OCI-LY7 (cell line): ENCODE data around the gene SLC35C1. TPM values are rescaled to one million over a fixed set of nuclear protein-coding genes. Genes with fewer than 3 reads are reported as not detected.

ENCODE experiments used
- BruUV-seq: library from RNA; stranded (reverse); fragments of 400-500 nt; replicated peaks from 2 replicates; lab custom pipeline; 2021; lab: Mats Ljungman, UMichigan
- CTCF ChIA-PET: fragments of 300-600 bp; sonication (Branson Sonifier 250); formaldehyde crosslinking; loops from one replicate; lab custom pipeline; 2022; ENCODE audit warnings: antibody characterized with exemption; ENCODE audit not compliant: unreplicated experiment; lab: Charles Lee
- POLR2A ChIA-PET: fragments of 300-600 bp; sonication (Branson Sonifier 250); formaldehyde crosslinking; loops from one replicate; lab custom pipeline; 2022; ENCODE audit warnings: antibody characterized with exemption; lab: Charles Lee
- DNase-seq: peaks from one replicate; pipeline ENCODE4 v3.0.0-alpha.2; 2015; ENCODE audit warnings: low spot score
- H2AFZ ChIP-seq: fragments of 200-600 bp; sonication (generic), shearing (Covaris generic); 2 replicates; pipeline ENCODE4 v1.6.1; 2014; ENCODE audit warnings: mild to moderate bottlenecking, antibody characterized with exemption, low read length, moderate library complexity
- H3K27ac ChIP-seq: fragments of 200-600 bp; sonication (generic); 2 replicates; pipeline ENCODE4 v1.5.1; 2014; ENCODE audit warnings: mixed run types, low read depth, mild to moderate bottlenecking, moderate library complexity, low read length, inconsistent platforms; ENCODE audit not compliant: poor library complexity, severe bottlenecking
- H3K36me3 ChIP-seq: fragments of 200-600 bp; sonication (generic); 2 replicates; pipeline ENCODE4 v1.6.1; 2014; ENCODE audit warnings: mild to moderate bottlenecking, antibody characterized with exemption, low read length, moderate library complexity, mixed read lengths; ENCODE audit not compliant: insufficient read depth
- H3K4me1 ChIP-seq: fragments of 200-600 bp; sonication (generic); 2 replicates; pipeline ENCODE4 v1.5.1; 2014; ENCODE audit warnings: mild to moderate bottlenecking, low read length; ENCODE audit not compliant: insufficient read depth, poor library complexity, severe bottlenecking
- H3K4me2 ChIP-seq: fragments of 200-600 bp; sonication (generic); 2 replicates; pipeline ENCODE4 v1.6.1; 2014; ENCODE audit warnings: mild to moderate bottlenecking, low read length
- H3K4me3 ChIP-seq: fragments of 200-600 bp; sonication (generic); 2 replicates; pipeline ENCODE4 v1.5.1; 2014; ENCODE audit warnings: mild to moderate bottlenecking, low read depth, low read length; ENCODE audit not compliant: poor library complexity, severe bottlenecking
- H3K79me2 ChIP-seq: fragments of 200-600 bp; sonication (generic); 2 replicates; pipeline ENCODE4 v1.6.1; 2016; ENCODE audit warnings: low read depth, mild to moderate bottlenecking, low read length, moderate library complexity, mixed read lengths; ENCODE audit not compliant: insufficient read depth
- H3K9me2 ChIP-seq: fragments of 200-600 bp; sonication (generic); 2 replicates; pipeline ENCODE4 v1.6.1; 2016; ENCODE audit warnings: mild to moderate bottlenecking, low read length, mixed read lengths; ENCODE audit not compliant: insufficient read depth
- H3K9me3 ChIP-seq: fragments of 200-600 bp; sonication (generic); 2 replicates; pipeline ENCODE4 v1.6.1; 2014; ENCODE audit warnings: mild to moderate bottlenecking, mixed run types, low read length, mixed read lengths
- H4K20me1 ChIP-seq: fragments of 200-600 bp; sonication (generic); 2 replicates; pipeline ENCODE4 v1.6.1; 2014; ENCODE audit warnings: mild to moderate bottlenecking, antibody characterized with exemption, low read length, moderate library complexity, mixed read lengths; ENCODE audit not compliant: insufficient read depth
- EZH2phosphoT487 ChIP-seq: fragments of 200-600 bp; sonication (generic); IDR thresholded peaks from 2 replicates; pipeline ENCODE4 v1.6.1; 2018; ENCODE audit warnings: low read depth, borderline replicate concordance, mild to moderate bottlenecking, mixed run types, antibody characterized with exemption, low read length, moderate library complexity, mixed read lengths
- intact Hi-C: fragments of 100-400 bp; cut with micrococcal nuclease; formaldehyde crosslinking; loops from one replicate; pipeline ENCODE4 v1.10.0; 2022; ENCODE audit not compliant: unreplicated experiment
- total RNA-seq, 2 experiments: library from RNA; depleted of rRNA in 1 of 2; stranded (reverse); fragments of >200 nt in 1 of 2; shearing (Covaris generic) in 1 of 2; gene quantifications; 2 replicates each; pipeline ENCODE4 v1.2.3, GENCODE V29; 2014 to 2022
- TF ChIP-seq, protein P1 (sequence below): fragments of 200-600 bp; sonication (generic); conservative IDR thresholded peaks from 2 replicates; pipeline ENCODE4 v1.5.1; 2014; ENCODE audit warnings: mild to moderate bottlenecking, antibody characterized with exemption, low read length, moderate library complexity, mixed read lengths

The SLC35C1 gene
- total RNA-seq, 2 experiments from 2014 or later, result 3.3 to 9.2 TPM

DNA sequence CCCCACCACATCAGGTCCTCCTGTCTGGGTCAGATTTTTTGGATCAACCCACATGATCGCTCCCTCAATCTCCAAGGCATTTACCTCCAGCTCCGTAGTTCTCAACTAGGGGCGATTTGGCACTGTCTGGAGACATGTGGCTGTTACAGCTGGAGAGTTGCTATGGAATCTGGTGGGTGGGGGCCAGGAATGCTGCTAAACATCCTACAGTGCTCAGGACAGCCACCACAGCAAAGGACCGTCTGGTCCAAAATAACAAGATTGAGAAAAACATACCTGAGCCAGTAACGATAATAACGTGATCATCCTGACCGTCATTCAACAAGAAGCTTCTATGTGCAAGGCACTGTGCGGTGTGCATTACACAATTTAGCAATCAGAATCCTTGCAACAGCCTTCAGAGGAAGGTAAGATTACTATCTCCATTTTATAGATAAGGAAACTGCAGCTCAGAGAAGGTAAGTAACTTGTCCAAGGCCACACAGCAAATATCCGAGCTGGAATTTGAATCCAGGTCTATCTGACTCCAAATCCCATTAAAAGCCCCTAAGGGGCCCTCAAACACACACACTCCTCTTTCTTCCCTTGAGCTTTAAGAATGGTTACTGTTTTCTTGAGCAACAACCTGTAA lies 28.0 kb downstream of the SLC35C1 start:
- TF ChIP-seq, protein P1, sequence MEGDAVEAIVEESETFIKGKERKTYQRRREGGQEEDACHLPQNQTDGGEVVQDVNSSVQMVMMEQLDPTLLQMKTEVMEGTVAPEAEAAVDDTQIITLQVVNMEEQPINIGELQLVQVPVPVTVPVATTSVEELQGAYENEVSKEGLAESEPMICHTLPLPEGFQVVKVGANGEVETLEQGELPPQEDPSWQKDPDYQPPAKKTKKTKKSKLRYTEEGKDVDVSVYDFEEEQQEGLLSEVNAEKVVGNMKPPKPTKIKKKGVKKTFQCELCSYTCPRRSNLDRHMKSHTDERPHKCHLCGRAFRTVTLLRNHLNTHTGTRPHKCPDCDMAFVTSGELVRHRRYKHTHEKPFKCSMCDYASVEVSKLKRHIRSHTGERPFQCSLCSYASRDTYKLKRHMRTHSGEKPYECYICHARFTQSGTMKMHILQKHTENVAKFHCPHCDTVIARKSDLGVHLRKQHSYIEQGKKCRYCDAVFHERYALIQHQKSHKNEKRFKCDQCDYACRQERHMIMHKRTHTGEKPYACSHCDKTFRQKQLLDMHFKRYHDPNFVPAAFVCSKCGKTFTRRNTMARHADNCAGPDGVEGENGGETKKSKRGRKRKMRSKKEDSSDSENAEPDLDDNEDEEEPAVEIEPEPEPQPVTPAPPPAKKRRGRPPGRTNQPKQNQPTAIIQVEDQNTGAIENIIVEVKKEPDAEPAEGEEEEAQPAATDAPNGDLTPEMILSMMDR, result no peak
- no peak for TF ChIP-seq EZH2phosphoT487
- no peaks in the 10 kb centered on the region for H3K4me1 ChIP-seq
- no peak overlapping the region for H3K4me2 ChIP-seq
- intact Hi-C loops, result no loop called here
- no peaks in the 10 kb centered on the region for H3K9me3 ChIP-seq
- no peaks in the 10 kb centered on the region for H4K20me1 ChIP-seq
- no peaks in the 10 kb centered on the region for H3K36me3 ChIP-seq
- CTCF ChIA-PET, result no interaction called here
- no peaks in the 10 kb centered on the region for H3K9me2 ChIP-seq
- H3K27ac ChIP-seq, result no peak overlapping the region
- no peak for DNase-seq
- H3K4me3 ChIP-seq, result no peak overlapping the region
- POLR2A ChIA-PET, result interaction anchor here (1.7 kb wide), 1 partner anchor 16 kb away, joined by 5 read pairs; no protein-coding TSS in a partner anchor
- no peaks in the 10 kb centered on the region for H3K79me2 ChIP-seq
- no peak overlapping the region for H2AFZ ChIP-seq
- no TSS peak for BruUV-seq

GRCh38 chr11:45833761-45834160 lies 28.8 kb downstream of the SLC35C1 start:
- no peaks in the 10 kb centered on the region for H3K36me3 ChIP-seq
- ChIA-PET CTCF (no interaction called here), POLR2A (interaction anchor here (0.6 to 1.7 kb wide), 3 partner anchors 16 to 1223 kb away, joined by 3 to 5 read pairs (median 4); partner anchors contain the start of gene SLC35C1)
- H3K9me3 ChIP-seq, result no peaks in the 10 kb centered on the region
- intact Hi-C loops, result no loop called here
- no peaks in the 10 kb centered on the region for H3K79me2 ChIP-seq
- no peak overlapping the region for H3K4me2 ChIP-seq
- no peaks in the 10 kb centered on the region for H4K20me1 ChIP-seq
- H3K27ac ChIP-seq, result no peak overlapping the region
- no peak for DNase-seq
- H3K9me2 ChIP-seq, result no peaks in the 10 kb centered on the region
- H3K4me3 ChIP-seq, result no peak overlapping the region
- no peaks in the 10 kb centered on the region for H3K4me1 ChIP-seq
- no peak for TF ChIP-seq EZH2phosphoT487
- TF ChIP-seq, protein P1, result no peak
- no peak overlapping the region for H2AFZ ChIP-seq
- no TSS peak for BruUV-seq

- ChIA-PET POLR2A (interaction anchor here (0.6 to 1.7 kb wide), 5 partner anchors 10 to 1222 kb away, joined by 3 to 5 read pairs (median 3); partner anchors contain the start of gene SLC35C1), CTCF (interaction anchor here (1.0 kb wide), 1 partner anchor 13 kb away, joined by 3 read pairs; the partner anchor contains the start of gene CRY2)
- BruUV-seq, result no TSS peak
- H3K4me2 ChIP-seq, result no peak overlapping the region
- H3K9me3 ChIP-seq, result no peaks in the 10 kb centered on the region
- no peaks in the 10 kb centered on the region for H3K9me2 ChIP-seq
- no peak overlapping the region for H3K4me3 ChIP-seq
- H3K36me3 ChIP-seq, result no peaks in the 10 kb centered on the region
- no peaks in the 10 kb centered on the region for H4K20me1 ChIP-seq
- intact Hi-C loops, result no loop called here
- no peaks in the 10 kb centered on the region for H3K4me1 ChIP-seq
- no peak for TF ChIP-seq EZH2phosphoT487
- TF ChIP-seq, protein P1, result no peak
- H2AFZ ChIP-seq, result no peak overlapping the region
- H3K27ac ChIP-seq, result no peak overlapping the region
- H3K79me2 ChIP-seq, result no peaks in the 10 kb centered on the region
- no peak for DNase-seq
Observed at GRCh38 chr11:45834298-45834756, 29.4 kb downstream of the SLC35C1 start.
